Astrocyte (in vitro differentiated cells and primary cell): ENCODE measurements around the gene SBK3. TPM values are rescaled to one million over a fixed set of nuclear protein-coding genes. Genes with fewer than 3 reads are reported as not detected.

ENCODE experiments used
- DNase-seq: peaks from one replicate; pipeline ENCODE4 v3.0.0-alpha.2; 2010; ENCODE audit warnings: low read depth
- FAIRE-seq: peaks from 2 replicates; lab custom pipeline; 2011; peaks lifted over from hg19 to GRCh38; lab: Jason Lieb, UNC
- H2AFZ ChIP-seq: 2 replicates; pipeline ENCODE4 v1.6.0; 2012; ENCODE audit warnings: low read depth, low read length, inconsistent platforms
- H3K27ac ChIP-seq: 2 replicates; pipeline ENCODE4 v1.5.1; 2011; ENCODE audit warnings: low read depth, low read length, inconsistent platforms
- H3K27me3 ChIP-seq: 2 replicates; pipeline ENCODE4 v1.6.0; 2011; ENCODE audit warnings: low read length, inconsistent platforms; ENCODE audit not compliant: insufficient read depth
- H3K36me3 ChIP-seq: 2 replicates; pipeline ENCODE4 v1.5.1; 2011; ENCODE audit warnings: low read length, inconsistent platforms; ENCODE audit not compliant: insufficient read depth
- H3K4me1 ChIP-seq: 2 replicates; pipeline ENCODE4 v1.5.1; 2011; ENCODE audit warnings: low read length, inconsistent platforms; ENCODE audit not compliant: insufficient read depth
- H3K4me2 ChIP-seq: 2 replicates; pipeline ENCODE4 v1.6.0; 2012; ENCODE audit warnings: low read length, inconsistent platforms
- H3K4me3 ChIP-seq: 2 replicates; pipeline ENCODE4 v1.5.1; 2011; ENCODE audit warnings: low read depth, mild to moderate bottlenecking, low read length, inconsistent platforms; ENCODE audit not compliant: insufficient read depth
- H3K79me2 ChIP-seq: 2 replicates; pipeline ENCODE4 v1.6.0; 2012; ENCODE audit warnings: mild to moderate bottlenecking, low read length, inconsistent platforms; ENCODE audit not compliant: insufficient read depth
- H3K9ac ChIP-seq: 2 replicates; pipeline ENCODE4 v1.6.0; 2012; ENCODE audit warnings: mild to moderate bottlenecking, low read length, inconsistent platforms
- H3K9me3 ChIP-seq: 2 replicates; pipeline ENCODE4 v1.5.1; 2012; ENCODE audit warnings: low read depth, mild to moderate bottlenecking, low read length, inconsistent platforms; ENCODE audit not compliant: insufficient read depth
- H4K20me1 ChIP-seq: 2 replicates; pipeline ENCODE4 v1.6.0; 2012; ENCODE audit warnings: low read length, inconsistent platforms; ENCODE audit not compliant: insufficient read depth
- H3K27ac Mint-ChIP-seq: one replicate; pipeline ENCODE4 v1.8.0; 2021; ENCODE audit warnings: mild to moderate bottlenecking, mixed read lengths; ENCODE audit not compliant: unreplicated experiment
- H3K27me3 Mint-ChIP-seq: one replicate; pipeline ENCODE4 v1.8.0; 2021; ENCODE audit warnings: low read depth, mixed read lengths; ENCODE audit not compliant: unreplicated experiment
- H3K36me3 Mint-ChIP-seq: one replicate; pipeline ENCODE4 v1.8.0; 2021; ENCODE audit warnings: low read depth, mixed read lengths; ENCODE audit not compliant: unreplicated experiment
- H3K4me1 Mint-ChIP-seq: one replicate; pipeline ENCODE4 v1.8.0; 2021; ENCODE audit warnings: low read depth, mixed read lengths; ENCODE audit not compliant: unreplicated experiment
- H3K4me3 Mint-ChIP-seq: one replicate; pipeline ENCODE4 v1.8.0; 2021; ENCODE audit warnings: mild to moderate bottlenecking, moderate library complexity, mixed read lengths; ENCODE audit not compliant: unreplicated experiment
- H3K9me3 Mint-ChIP-seq: one replicate; pipeline ENCODE4 v1.8.0; 2021; ENCODE audit warnings: mild to moderate bottlenecking, mixed read lengths; ENCODE audit not compliant: unreplicated experiment
- CTCF ChIP-seq: IDR thresholded peaks from 2 replicates; pipeline ENCODE4 v1.5.1; 2011; ENCODE audit warnings: low read depth, mild to moderate bottlenecking, inconsistent platforms, low read length, moderate library complexity; ENCODE audit not compliant: insufficient read depth
- EZH2 ChIP-seq: IDR thresholded peaks from 2 replicates; pipeline ENCODE4 v1.6.1; 2012; ENCODE audit warnings: mild to moderate bottlenecking, low read length, inconsistent platforms; ENCODE audit not compliant: insufficient read depth
- total RNA-seq: library from RNA; stranded (reverse); gene quantifications from 2 replicates; pipeline ENCODE4 v1.2.1, GENCODE V29; 2021

SBK3 gene
- total RNA-seq, 1 donor from 2014 or later, result 0.91 TPM

GRCh38 chr19:55502197-55502952 is 43.0 kb downstream of the SBK3 start:
- Mint-ChIP-seq H3K27me3 (peaks cover 11% of the 10 kb centered on the region), H3K9me3 (peaks cover 5% of the 10 kb centered on the region), H3K36me3 (peaks cover 40% of the 10 kb centered on the region), H3K4me3 (no peak overlapping the region), H3K4me1 (no peaks in the 10 kb centered on the region), H3K27ac (no peak overlapping the region)
- Histone ChIP-seq H4K20me1 (no peaks in the 10 kb centered on the region), H2AFZ (no peak overlapping the region), H3K4me1 (peaks cover 3% of the 10 kb centered on the region), H3K9ac (no peak overlapping the region), H3K4me2 (no peak overlapping the region), H3K79me2 (no peaks in the 10 kb centered on the region), H3K27me3 (no peaks in the 10 kb centered on the region), H3K4me3 (no peak overlapping the region), H3K36me3 (no peaks in the 10 kb centered on the region), H3K27ac (no peak overlapping the region), H3K9me3 (peaks cover 3% of the 10 kb centered on the region)
- FAIRE-seq, result no peak
- no peak for TF ChIP-seq EZH2
- no peak for TF ChIP-seq CTCF
- DNase-seq, result no peak

- Histone ChIP-seq H3K9ac (no peak overlapping the region), H3K4me1 (peaks cover 3% of the 10 kb centered on the region), H3K27me3 (no peaks in the 10 kb centered on the region), H2AFZ (no peak overlapping the region), H3K79me2 (no peaks in the 10 kb centered on the region), H3K36me3 (no peaks in the 10 kb centered on the region), H4K20me1 (no peaks in the 10 kb centered on the region), H3K9me3 (peaks cover 3% of the 10 kb centered on the region), H3K4me2 (no peak overlapping the region), H3K4me3 (no peak overlapping the region), H3K27ac (no peak overlapping the region)
- no peak for FAIRE-seq
- H3K27me3 Mint-ChIP-seq, result peaks cover 11% of the 10 kb centered on the region
- no peak overlapping the region for H3K27ac Mint-ChIP-seq
- no peak overlapping the region for H3K4me3 Mint-ChIP-seq
- H3K36me3 Mint-ChIP-seq, result peaks cover 37% of the 10 kb centered on the region
- no peak for DNase-seq
- H3K9me3 Mint-ChIP-seq, result peaks cover 5% of the 10 kb centered on the region
- TF ChIP-seq CTCF (no peak), EZH2 (no peak)
- no peaks in the 10 kb centered on the region for H3K4me1 Mint-ChIP-seq
Observed at GRCh38 chr19:55500368-55500952, 44.9 kb downstream of the SBK3 start.
